PC-9 (cell line): ENCODE measurements around the gene TLL2.

Experiments used
- CTCF ChIP-seq: fragments of 200-600 bp; sonication (generic); conservative IDR thresholded peaks from 2 replicates; pipeline ENCODE4 v1.6.1; 2017; ENCODE audit warnings: mixed run types, antibody characterized with exemption, mild to moderate bottlenecking, moderate library complexity
- EZH2 ChIP-seq: fragments of 200-600 bp; sonication (generic); IDR thresholded peaks from 2 replicates; pipeline ENCODE4 v1.8.0; 2017; ENCODE audit warnings: antibody characterized with exemption, low read depth

GRCh38 chr10:96352582-96352981 lies 161.1 kb downstream of the TLL2 start:
- TF ChIP-seq CTCF (no peak), EZH2 (no peak)
